ENCODE results near the gene MGMT. TPM values are rescaled to one million over a fixed set of nuclear protein-coding genes. Genes with fewer than 3 reads are reported as not detected.
A peak's percentile ranks its signal among the peaks of the same experiment; 100 is the strongest.

The MGMT gene
- total and polyA plus RNA-seq, 3 donors from 2014 or later = 32.8 to 40.7 (median 37.9) TPM

- Histone ChIP-seq H3K4me1 (no peaks in the 10 kb centered on the region), H3K27me3 (no peaks in the 10 kb centered on the region), H3K4me3 (no peak overlapping the region), H3K27ac (no peak overlapping the region), H3K36me3 (ENCODE audit: low read depth, missing control alignments) (no peaks in the 10 kb centered on the region), H3K9me3 (no peaks in the 10 kb centered on the region)
- TF ChIP-seq, protein P1, sequence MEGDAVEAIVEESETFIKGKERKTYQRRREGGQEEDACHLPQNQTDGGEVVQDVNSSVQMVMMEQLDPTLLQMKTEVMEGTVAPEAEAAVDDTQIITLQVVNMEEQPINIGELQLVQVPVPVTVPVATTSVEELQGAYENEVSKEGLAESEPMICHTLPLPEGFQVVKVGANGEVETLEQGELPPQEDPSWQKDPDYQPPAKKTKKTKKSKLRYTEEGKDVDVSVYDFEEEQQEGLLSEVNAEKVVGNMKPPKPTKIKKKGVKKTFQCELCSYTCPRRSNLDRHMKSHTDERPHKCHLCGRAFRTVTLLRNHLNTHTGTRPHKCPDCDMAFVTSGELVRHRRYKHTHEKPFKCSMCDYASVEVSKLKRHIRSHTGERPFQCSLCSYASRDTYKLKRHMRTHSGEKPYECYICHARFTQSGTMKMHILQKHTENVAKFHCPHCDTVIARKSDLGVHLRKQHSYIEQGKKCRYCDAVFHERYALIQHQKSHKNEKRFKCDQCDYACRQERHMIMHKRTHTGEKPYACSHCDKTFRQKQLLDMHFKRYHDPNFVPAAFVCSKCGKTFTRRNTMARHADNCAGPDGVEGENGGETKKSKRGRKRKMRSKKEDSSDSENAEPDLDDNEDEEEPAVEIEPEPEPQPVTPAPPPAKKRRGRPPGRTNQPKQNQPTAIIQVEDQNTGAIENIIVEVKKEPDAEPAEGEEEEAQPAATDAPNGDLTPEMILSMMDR (IDR thresholded peaks at IDR 0.05) = no peak
- TF ChIP-seq POLR2A (IDR thresholded peaks at IDR 0.05) = no peak
- intact Hi-C loops (cut with DNase I; ENCODE audit: low total_unique reads) = no loop called here
- WGBS, 2 donors = 96% methylated on average over 12 to 19 of the region's 19 CpGs
- DNase-seq = peak; percentile 3
These were observed 275.1 kb downstream of the MGMT start for GRCh38 chr10:129741978-129742741.

- WGBS, 2 donors = 97 to 99% methylated on average over 22 to 30 of the region's 30 CpGs
- intact Hi-C loops (cut with DNase I; ENCODE audit: low total_unique reads) = no loop called here
- Histone ChIP-seq H3K4me1 (no peaks in the 10 kb centered on the region), H3K27ac (no peak overlapping the region), H3K27me3 (no peaks in the 10 kb centered on the region), H3K4me3 (no peak overlapping the region), H3K36me3 (ENCODE audit: low read depth, missing control alignments) (no peaks in the 10 kb centered on the region), H3K9me3 (no peaks in the 10 kb centered on the region)
- DNase-seq = peak; percentile 11
- TF ChIP-seq, protein P1 (IDR thresholded peaks at IDR 0.05) = no peak
- no peak for TF ChIP-seq POLR2A (IDR thresholded peaks at IDR 0.05)
These were observed 275.9 kb downstream of the MGMT start for GRCh38 chr10:129742742-129743550.

DNA sequence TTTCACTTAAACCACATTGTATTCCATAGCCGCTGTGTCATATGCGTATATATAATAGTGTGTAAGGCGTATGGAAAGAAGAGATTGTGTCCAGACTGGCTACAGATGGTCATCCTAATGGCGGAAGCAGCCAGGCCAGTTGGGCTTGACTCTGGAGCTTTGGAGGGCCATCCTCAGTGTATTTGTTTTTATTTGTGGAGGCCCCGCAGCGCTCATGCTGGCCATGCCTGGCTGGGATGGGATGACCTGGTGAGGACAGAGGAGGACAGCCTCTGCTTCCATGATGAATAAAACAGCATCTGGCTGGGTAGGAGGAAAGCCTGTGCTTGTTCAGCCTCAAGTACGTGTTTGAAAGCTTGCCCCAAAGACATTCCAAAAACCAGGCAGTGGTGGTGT lies 276.7 kb downstream of the MGMT start:
- Histone ChIP-seq H3K27me3 (no peaks in the 10 kb centered on the region), H3K4me3 (no peak overlapping the region), H3K27ac (no peak overlapping the region), H3K4me1 (no peaks in the 10 kb centered on the region), H3K36me3 (ENCODE audit: low read depth, missing control alignments) (no peaks in the 10 kb centered on the region), H3K9me3 (no peaks in the 10 kb centered on the region)
- no peak for TF ChIP-seq POLR2A (IDR thresholded peaks at IDR 0.05)
- TF ChIP-seq, protein P1 (IDR thresholded peaks at IDR 0.05) = no peak
- 96 to 100% methylated on average over 6 to 7 of the region's 7 CpGs for WGBS, 2 donors
- intact Hi-C loops (cut with DNase I; ENCODE audit: low total_unique reads) = no loop called here
- peak; percentile 4 for DNase-seq

DNA sequence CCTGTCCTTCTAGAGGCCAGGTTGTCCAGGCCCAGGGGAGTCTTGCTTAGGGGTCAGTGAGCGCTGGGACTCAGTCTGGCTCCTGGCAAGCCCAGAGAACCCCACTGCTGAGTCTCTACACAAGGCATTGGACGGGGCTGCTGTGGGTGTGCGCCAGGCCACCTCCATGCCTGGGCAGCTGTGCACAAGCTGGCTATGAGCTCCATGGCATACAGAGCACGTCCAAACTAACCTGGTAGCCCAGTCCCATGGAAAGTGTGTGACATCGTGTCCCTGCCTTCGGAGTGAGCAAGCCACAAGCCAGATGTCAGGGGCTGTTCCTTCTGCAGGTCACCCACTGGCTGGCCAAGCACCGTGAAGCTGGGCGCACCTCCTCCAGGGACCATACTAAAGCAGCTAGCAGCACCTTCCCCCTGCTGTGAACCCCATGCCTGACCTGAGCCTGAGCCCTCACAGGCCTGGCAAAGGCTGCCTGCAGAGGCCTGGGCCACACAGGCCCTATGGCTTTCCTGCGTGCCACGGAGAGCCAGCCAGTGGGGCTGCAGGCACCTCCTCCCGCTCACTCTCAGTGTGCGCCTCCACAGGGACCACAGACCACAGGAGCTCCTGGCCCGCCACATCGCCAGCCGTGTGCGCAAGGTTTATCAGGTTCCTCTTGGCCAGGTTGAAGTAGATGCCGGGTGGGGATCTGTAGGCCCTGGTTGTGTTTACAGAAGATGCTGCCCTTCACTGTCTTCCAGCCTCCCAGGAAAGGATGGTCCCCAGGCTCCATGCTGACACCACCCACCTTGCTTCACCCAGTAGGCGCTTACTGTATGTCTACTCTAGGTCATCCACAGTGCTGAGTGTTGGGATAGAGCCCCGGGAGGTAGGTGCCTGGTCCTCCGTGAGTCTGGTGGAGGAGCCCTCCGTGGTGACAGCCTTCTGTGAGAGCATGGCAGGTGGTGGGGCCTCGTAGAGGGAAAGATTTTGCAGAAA lies 277.4 kb downstream of the MGMT start:
- no peaks in the 10 kb centered on the region for H3K9me3 ChIP-seq
- intact Hi-C loops (cut with DNase I; ENCODE audit: low total_unique reads) = no loop called here
- WGBS, 2 donors = 94 to 96% methylated on average over 11 to 22 of the region's 22 CpGs
- TF ChIP-seq, protein P1 (IDR thresholded peaks at IDR 0.05) = no peak
- no peak for TF ChIP-seq POLR2A (IDR thresholded peaks at IDR 0.05)
- H3K4me1 ChIP-seq = no peaks in the 10 kb centered on the region
- H3K36me3 ChIP-seq (ENCODE audit: low read depth, missing control alignments) = no peaks in the 10 kb centered on the region
- DNase-seq = peak; percentile 2
- H3K27me3 ChIP-seq = no peaks in the 10 kb centered on the region
- no peak overlapping the region for H3K27ac ChIP-seq
- H3K4me3 ChIP-seq = no peak overlapping the region

All from testis (tissue), 3 donors.